HG02970 (cell line): ENCODE measurements around the gene ABCA6.

Source experiments
- ATAC-seq: cut with Tn5 transposase; IDR thresholded peaks from one replicate; pipeline ENCODE4 v1.9.1; 2021; ENCODE audit warnings: mild to moderate bottlenecking, moderate library complexity, moderate number of reproducible peaks; ENCODE audit not compliant: unreplicated experiment, low FRiP score

The ABCA6 gene

GRCh38 chr17:69142175-69142802 lies 594 bp upstream of the ABCA6 start:
- no peak for ATAC-seq

- no peak for ATAC-seq
These were observed 7.6 kb downstream of the ABCA6 start for GRCh38 chr17:69134112-69134511.

- no peak for ATAC-seq
These were observed 10.9 kb downstream of the ABCA6 start for GRCh38 chr17:69130627-69131296.

GRCh38 chr17:69123626-69124025 lies 18.1 kb downstream of the ABCA6 start:
- ATAC-seq = no peak

GRCh38 chr17:69122065-69122464 lies 19.6 kb downstream of the ABCA6 start:
- no peak for ATAC-seq

GRCh38 chr17:69117855-69118784 lies 23.6 kb downstream of the ABCA6 start:
- no peak for ATAC-seq

GRCh38 chr17:69111794-69112193 lies 29.9 kb downstream of the ABCA6 start:
- ATAC-seq = no peak

- ATAC-seq = no peak
These were observed 35.6 kb downstream of the ABCA6 start for GRCh38 chr17:69105907-69106730.

- ATAC-seq = no peak
These were observed 38.0 kb downstream of the ABCA6 start for GRCh38 chr17:69103557-69104233.

GRCh38 chr17:69098625-69099024 lies 43.1 kb downstream of the ABCA6 start:
- no peak for ATAC-seq

GRCh38 chr17:69096541-69096940 lies 45.2 kb downstream of the ABCA6 start:
- no peak for ATAC-seq

- no peak for ATAC-seq
These were observed 47.7 kb downstream of the ABCA6 start for GRCh38 chr17:69093995-69094394.

GRCh38 chr17:69093279-69093789 lies 48.4 kb downstream of the ABCA6 start:
- no peak for ATAC-seq

- no peak for ATAC-seq
These were observed 51.3 kb downstream of the ABCA6 start for GRCh38 chr17:69090365-69090764.

GRCh38 chr17:69088643-69089200 lies 53.0 kb downstream of the ABCA6 start:
- no peak for ATAC-seq

- no peak for ATAC-seq
These were observed 55.1 kb downstream of the ABCA6 start for GRCh38 chr17:69086641-69087040.

- no peak for ATAC-seq
These were observed 56.8 kb downstream of the ABCA6 start for GRCh38 chr17:69084911-69085310.

GRCh38 chr17:69082696-69083095 lies 59.0 kb downstream of the ABCA6 start:
- no peak for ATAC-seq

- ATAC-seq = no peak
These were observed 62.8 kb downstream of the ABCA6 start for GRCh38 chr17:69078864-69079263.
